Measurements from ENCODE around the gene MAST1.

DNA sequence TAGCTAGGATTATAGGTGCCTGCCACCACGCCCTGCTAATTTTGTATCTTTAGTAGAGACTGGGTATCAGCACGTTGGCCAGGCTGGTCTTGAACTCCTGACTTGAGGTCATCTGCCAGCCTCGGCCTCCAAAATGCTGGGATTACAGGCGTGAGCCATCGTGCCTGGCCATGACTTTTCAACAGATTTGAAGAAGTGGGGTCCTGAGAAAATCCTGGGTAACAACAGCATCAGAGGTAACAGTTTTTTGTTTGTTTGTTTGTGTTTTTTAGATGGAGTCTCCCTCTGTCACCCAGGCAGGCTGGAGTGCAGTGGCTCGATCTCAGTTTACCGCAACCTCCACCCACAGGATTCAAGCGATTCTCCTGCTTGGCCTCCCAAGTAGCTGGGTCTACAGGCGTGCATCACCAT, 43.3 kb upstream of the MAST1 start:
- TF ChIP-seq POLR2AphosphoS5 (IDR thresholded peaks at IDR 0.05; ENCODE audit: borderline replicate concordance, low read depth, low read length): no peak
- TF ChIP-seq EZH2 (IDR thresholded peaks at IDR 0.05): no peak
